ENCODE results near the gene RSU1. TPM values are rescaled to one million over a fixed set of nuclear protein-coding genes. Genes with fewer than 3 reads are reported as not detected.

RSU1 gene
- total RNA-seq, 4 donors from 2014 or later, result 40.5 to 95.4 (median 65.2) TPM

- Histone ChIP-seq H3K9me3 (no peaks in the 10 kb centered on the region), H3K36me3 (no peaks in the 10 kb centered on the region), H3K4me3 (no peak overlapping the region), H3K27ac (no peak overlapping the region), H3K27me3 (no peaks in the 10 kb centered on the region), H3K4me1 (no peaks in the 10 kb centered on the region)
- no peak for DNase-seq
- intact Hi-C loops (cut with DNase I; ENCODE audit: low total_unique reads), result no loop called here
- TF ChIP-seq POLR2A (IDR thresholded peaks at IDR 0.05) (no peak), CTCF (IDR thresholded peaks at IDR 0.05) (no peak)
Observed at GRCh38 chr10:16732376-16732775, 84.8 kb downstream of the RSU1 start.

GRCh38 chr10:16728266-16728665, 89.0 kb downstream of the RSU1 start:
- intact Hi-C loops (cut with DNase I; ENCODE audit: low total_unique reads), result no loop called here
- no peak overlapping the region for H3K27ac ChIP-seq
- H3K4me1 ChIP-seq, result no peaks in the 10 kb centered on the region
- no peak for TF ChIP-seq CTCF (IDR thresholded peaks at IDR 0.05)
- TF ChIP-seq POLR2A (IDR thresholded peaks at IDR 0.05), result no peak
- H3K9me3 ChIP-seq, result no peaks in the 10 kb centered on the region
- no peak for DNase-seq
- H3K4me3 ChIP-seq, result no peak overlapping the region
- no peaks in the 10 kb centered on the region for H3K36me3 ChIP-seq
- no peaks in the 10 kb centered on the region for H3K27me3 ChIP-seq

GRCh38 chr10:16727666-16728065, 89.6 kb downstream of the RSU1 start:
- TF ChIP-seq POLR2A (IDR thresholded peaks at IDR 0.05), result no peak
- TF ChIP-seq CTCF (IDR thresholded peaks at IDR 0.05), result no peak
- no peak overlapping the region for H3K4me3 ChIP-seq
- no peaks in the 10 kb centered on the region for H3K4me1 ChIP-seq
- intact Hi-C loops (cut with DNase I; ENCODE audit: low total_unique reads), result no loop called here
- no peaks in the 10 kb centered on the region for H3K27me3 ChIP-seq
- no peak overlapping the region for H3K27ac ChIP-seq
- DNase-seq, result no peak
- H3K36me3 ChIP-seq, result no peaks in the 10 kb centered on the region
- no peaks in the 10 kb centered on the region for H3K9me3 ChIP-seq

GRCh38 chr10:16724509-16724908, 92.7 kb downstream of the RSU1 start:
- no peak for DNase-seq
- H3K27me3 ChIP-seq, result no peaks in the 10 kb centered on the region
- no peaks in the 10 kb centered on the region for H3K9me3 ChIP-seq
- no peak overlapping the region for H3K4me3 ChIP-seq
- H3K36me3 ChIP-seq, result no peaks in the 10 kb centered on the region
- no peaks in the 10 kb centered on the region for H3K4me1 ChIP-seq
- intact Hi-C loops (cut with DNase I; ENCODE audit: low total_unique reads), result no loop called here
- H3K27ac ChIP-seq, result no peak overlapping the region
- TF ChIP-seq CTCF (IDR thresholded peaks at IDR 0.05), result no peak
- TF ChIP-seq POLR2A (IDR thresholded peaks at IDR 0.05), result no peak

GRCh38 chr10:16720812-16721211, 96.4 kb downstream of the RSU1 start:
- DNase-seq, result no peak
- Histone ChIP-seq H3K27ac (no peak overlapping the region), H3K4me3 (no peak overlapping the region), H3K27me3 (no peaks in the 10 kb centered on the region), H3K9me3 (no peaks in the 10 kb centered on the region), H3K4me1 (no peaks in the 10 kb centered on the region), H3K36me3 (no peaks in the 10 kb centered on the region)
- intact Hi-C loops (cut with DNase I; ENCODE audit: low total_unique reads), result no loop called here
- TF ChIP-seq POLR2A (IDR thresholded peaks at IDR 0.05) (no peak), CTCF (IDR thresholded peaks at IDR 0.05) (no peak)

All from uterus (tissue), 4 donors.